Umbilical cord (tissue), 2 donors: ENCODE measurements around the gene NPC2. TPM values are rescaled to one million over a fixed set of nuclear protein-coding genes. Genes with fewer than 3 reads are reported as not detected.
"Not testable (repeated sequence)": the region's sequence is repeated elsewhere in the genome, so short reads cannot be mapped to it uniquely, and the experiment has no call there.

Experiments used
- DNase-seq: peaks from one replicate; pipeline ENCODE4 v3.0.0-alpha.2; 2015; ENCODE audit warnings: low spot score
- total RNA-seq: library from RNA; depleted of rRNA; stranded (reverse); fragments of >200 nt; gene quantifications from one replicate; pipeline ENCODE4 v1.2.3, GENCODE V29; 2014; ENCODE audit warnings: low replicate concordance; ENCODE audit not compliant: insufficient read depth

NPC2 gene
- 95.8 TPM for total RNA-seq

- DNase-seq: peak; percentile 50
Observed at GRCh38 chr14:74492776-74493342, at the start of gene NPC2. NPC2 (minus strand) TSS chr14:74493305; CDS start chr14:74493274, 31 bp downstream.

DNA sequence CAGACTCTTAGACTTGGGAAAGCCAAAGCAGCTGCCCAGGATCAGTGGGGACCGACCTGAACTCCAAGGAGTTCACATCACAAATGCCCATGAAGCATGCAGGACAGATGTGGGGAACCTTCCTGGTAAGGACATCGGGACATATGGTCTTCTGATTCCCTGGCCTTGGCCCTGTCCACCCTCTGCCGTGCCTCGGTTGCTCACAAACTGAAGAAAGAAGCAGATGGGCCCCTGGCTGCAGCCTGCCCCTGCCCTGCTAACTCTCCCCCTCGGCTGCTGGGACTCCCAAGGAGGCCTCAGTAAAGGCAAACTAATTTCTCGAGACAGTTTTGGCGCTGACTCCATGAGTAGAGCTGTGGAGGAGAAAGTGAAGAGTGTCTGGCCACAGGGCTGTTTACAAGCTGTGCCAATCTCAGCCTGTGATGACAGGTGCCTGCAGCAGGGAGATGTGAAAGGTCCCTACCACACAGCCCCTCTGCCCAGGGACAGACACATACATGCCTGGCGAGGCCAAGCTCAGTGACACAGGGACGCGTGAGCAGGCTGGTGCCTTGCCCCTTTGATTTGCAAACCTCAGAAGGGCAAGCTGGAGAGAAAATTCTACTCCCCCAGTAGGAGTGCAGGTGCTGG is 49.1 kb upstream of the NPC2 start:
- DNase-seq: no peak

GRCh38 chr14:74541225-74541624 is 48.1 kb upstream of the NPC2 start:
- DNase-seq: no peak

GRCh38 chr14:74539503-74539902 is 46.4 kb upstream of the NPC2 start:
- no peak for DNase-seq

DNA sequence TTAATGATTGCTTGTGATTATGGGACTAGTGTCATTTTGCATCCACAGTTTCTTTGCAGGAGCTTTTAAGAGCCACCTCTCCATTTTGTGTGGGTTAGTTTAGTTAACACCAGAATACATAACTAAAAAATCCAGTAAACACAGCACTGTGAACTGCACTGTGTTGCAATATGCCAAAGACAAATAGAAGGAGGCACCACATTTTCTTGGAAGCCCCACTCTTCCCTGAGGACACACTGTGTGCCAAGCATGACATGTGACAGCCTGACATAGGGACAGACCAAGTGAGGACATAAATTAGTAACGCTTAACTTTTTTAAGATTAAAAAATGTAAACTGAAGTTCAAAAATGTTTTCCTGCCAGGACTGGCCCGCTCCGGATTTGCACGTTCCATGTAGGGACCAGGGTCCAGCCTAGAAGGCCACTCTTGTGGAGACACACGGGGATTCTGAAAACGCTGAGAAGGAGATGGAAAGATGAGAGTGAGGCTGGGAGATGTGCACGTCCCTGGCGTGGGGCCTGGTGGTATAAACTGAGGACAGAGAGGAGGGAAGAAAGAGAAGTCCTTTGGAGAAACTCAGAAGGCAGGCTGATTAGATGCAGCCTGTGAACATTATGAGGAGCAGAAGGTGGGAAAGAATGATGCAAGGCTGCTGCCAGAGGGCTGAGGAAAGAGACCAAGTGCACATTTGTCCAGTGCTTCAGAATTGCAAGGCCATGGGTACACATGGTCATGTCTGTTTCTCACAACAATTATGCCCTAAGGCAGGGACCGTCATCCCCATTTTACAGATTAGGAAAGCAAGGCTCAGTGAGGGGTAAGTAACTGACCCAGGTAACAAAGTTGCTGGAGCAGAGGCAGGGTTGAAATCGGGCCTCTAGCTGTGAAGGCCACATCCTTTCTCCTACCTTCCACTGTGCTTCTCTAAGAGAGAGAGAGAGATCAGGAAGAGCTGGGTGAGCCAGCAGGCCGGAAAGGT is 45.6 kb upstream of the NPC2 start:
- DNase-seq: no peak

DNA sequence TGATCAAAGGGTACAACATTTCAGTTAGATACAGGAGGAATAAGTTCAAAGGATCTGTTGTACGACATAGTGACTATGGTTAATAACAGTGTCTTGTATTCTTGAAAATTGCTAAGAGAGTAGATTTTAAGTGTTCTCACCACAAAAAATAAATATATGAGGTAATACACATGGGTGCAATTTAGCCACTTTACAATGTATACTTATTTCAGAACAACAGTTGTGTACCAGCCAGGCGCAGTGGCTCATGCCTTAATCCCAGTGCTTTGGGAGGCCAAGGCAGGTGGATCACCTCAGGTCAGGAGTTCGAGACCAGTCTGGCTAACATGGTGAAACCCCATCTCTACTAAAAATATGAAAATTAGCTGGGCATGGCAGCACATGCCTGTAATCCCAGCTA is 43.2 kb upstream of the NPC2 start:
- not testable (repeated sequence) for DNase-seq

- no peak for DNase-seq
Observed at GRCh38 chr14:74535756-74536325, 42.7 kb upstream of the NPC2 start.

- no peak for DNase-seq
Observed at GRCh38 chr14:74533576-74533975, 40.5 kb upstream of the NPC2 start.

DNA sequence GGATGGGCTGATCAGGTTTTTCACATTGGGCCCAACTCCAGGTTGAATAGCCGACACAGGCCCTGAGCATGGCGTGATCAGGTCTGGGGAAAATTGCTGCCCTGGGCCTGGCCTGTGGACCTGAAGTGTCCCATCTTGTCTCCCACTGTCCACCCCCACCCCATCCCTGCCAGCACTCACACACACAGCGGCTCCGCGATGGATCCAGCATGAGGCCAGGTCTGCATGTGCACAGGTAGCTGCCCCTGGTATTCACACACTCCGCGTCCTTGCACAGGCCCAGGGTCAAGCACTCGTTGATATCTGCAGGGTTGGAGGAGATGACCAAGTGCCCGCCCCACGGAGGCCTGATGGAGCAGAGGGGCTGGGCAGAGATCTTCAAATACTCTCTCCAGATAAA is 39.1 kb upstream of the NPC2 start:
- DNase-seq: no peak

- DNase-seq: peak; percentile 83
Observed at GRCh38 chr14:74531467-74531866, 38.4 kb upstream of the NPC2 start.

- no peak for DNase-seq
Observed at GRCh38 chr14:74531006-74531405, 37.9 kb upstream of the NPC2 start.

DNA sequence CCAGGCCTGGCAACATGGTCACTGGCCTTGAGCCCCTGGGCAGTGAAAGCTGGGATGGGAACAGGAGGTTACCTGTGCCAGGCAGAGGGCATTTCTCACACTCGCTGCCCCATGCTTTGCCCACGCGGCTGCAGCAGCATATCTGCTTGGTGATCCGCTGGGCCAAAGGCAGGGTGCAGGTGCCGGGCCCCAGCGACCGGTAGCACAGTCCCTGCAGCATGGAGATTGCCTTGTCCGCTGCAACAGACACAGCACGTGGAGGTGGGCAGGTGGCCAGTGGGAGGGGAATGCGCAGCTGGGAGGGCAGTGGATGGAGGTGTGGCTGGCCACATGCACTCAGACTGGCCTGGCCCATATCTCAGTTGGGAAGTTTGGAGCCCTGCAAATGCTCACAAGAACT is 35.8 kb upstream of the NPC2 start:
- DNase-seq: no peak

GRCh38 chr14:74528406-74528805 is 35.3 kb upstream of the NPC2 start:
- DNase-seq: no peak

DNA sequence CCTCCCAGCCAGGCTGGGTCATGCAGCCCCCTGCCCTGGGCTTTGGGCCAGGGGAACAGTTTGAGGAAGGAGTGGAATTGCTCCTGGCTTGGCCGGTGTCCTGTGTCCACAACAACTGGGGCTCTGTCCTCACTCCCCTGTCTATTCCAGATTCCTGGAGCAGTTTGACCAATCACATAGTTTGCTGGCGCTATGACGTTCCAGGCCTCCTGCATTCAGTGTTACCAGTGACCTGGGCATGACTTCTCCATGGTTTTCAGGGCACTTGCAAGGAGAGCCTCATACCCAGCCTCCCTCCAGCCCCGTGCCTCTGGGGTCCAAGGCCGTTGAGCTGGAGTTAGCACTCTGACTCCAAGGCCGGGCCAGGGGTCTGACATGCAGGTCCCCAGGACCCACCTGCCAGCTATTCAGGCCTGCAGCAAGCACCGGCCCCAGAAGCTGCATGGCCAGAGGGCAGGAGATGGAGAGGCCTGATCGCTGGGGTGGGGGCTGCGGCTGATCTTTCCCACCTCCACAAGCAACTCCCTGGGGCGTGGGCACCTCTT is 34.7 kb upstream of the NPC2 start:
- DNase-seq: no peak

- DNase-seq: no peak
Observed at GRCh38 chr14:74526854-74527585, 33.9 kb upstream of the NPC2 start.

- no peak for DNase-seq
Observed at GRCh38 chr14:74525361-74525851, 32.3 kb upstream of the NPC2 start.

GRCh38 chr14:74524812-74525135 is 31.7 kb upstream of the NPC2 start:
- no peak for DNase-seq

DNA sequence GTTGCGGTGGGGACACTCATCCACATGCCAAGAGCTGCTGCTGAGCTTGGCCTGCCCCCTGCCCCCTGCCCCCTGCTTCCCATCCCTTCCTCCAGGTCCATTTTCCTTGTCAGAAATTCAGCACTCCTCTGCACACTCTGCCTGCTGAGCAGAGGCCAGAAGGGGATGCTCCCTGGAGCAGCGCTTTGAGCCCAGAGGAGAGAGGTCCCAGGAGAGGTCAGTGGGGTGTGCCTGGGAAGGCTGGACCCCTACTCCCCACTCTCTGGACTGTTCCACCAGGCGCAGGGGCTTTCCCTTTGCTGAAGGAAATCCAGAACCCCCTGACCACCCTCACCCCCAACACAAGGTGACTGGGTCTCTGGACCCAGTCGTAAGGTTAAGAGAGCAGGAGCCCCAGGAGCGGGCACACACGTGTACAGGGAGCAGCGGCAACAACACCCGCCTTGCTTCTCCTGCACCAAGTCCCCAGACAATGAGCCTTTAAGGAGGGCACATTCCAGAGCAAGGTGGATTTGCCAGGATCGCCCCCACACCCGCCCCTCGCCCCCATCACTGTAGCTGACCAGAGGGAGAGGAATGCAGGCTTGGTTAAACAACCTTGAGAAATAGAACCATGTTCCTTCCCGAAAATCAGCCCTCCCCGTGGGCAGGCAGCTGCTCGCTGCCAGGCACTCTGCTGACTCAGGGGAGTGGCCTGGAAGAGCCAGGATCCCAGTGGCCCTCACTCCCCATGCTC is 31.1 kb upstream of the NPC2 start:
- no peak for DNase-seq

GRCh38 chr14:74522740-74523139 is 29.6 kb upstream of the NPC2 start:
- DNase-seq: no peak

- no peak for DNase-seq
Observed at GRCh38 chr14:74521756-74522155, 28.7 kb upstream of the NPC2 start.
